Measurements from ENCODE around the gene NSF. TPM values are rescaled to one million over a fixed set of nuclear protein-coding genes. Genes with fewer than 3 reads are reported as not detected.

Gene NSF
- total and polyA plus RNA-seq, 2 donors (not counting 3 experiments of a cell fraction or from before 2014, with no cell fraction given), result 18.5 to 43.7 TPM

DNA sequence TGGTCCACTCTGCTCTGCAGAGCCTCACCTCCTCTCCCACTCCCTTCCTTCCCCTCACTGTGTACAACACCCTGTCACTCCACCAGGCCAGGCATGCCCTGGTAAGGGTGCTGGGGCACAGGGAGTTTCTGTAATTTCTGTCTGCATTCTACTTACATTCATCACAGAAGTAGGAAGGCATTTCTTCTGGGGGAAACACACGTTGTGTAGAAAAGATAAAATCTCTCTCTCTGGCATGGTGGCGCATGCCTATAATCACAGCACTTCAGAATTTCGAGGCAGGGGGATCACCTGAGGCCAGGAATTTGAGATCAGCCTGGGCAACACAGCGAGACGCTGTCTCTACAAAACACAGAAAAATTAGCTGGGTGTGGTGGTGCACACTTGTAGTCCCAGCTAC, 201.1 kb downstream of the NSF start:
- no peak overlapping the region for H3K4me3 ChIP-seq (replicated peaks in 1 of 3; ENCODE audit: insufficient read depth in 1 of 3, low read depth in 1 of 3, low read length in 3 of 3)
- no peaks in the 10 kb centered on the region for H4K20me1 ChIP-seq (replicated peaks; ENCODE audit: control insufficient read depth, extremely low read depth, insufficient read depth, low read length)
- dilution Hi-C loops (cut with MboI; ENCODE audit: extremely low pct_ligation_motif_present, low sequenced_read_pairs), result no loop called here
- no TSS peak for BruUV-seq (replicated peaks)
- H3K4me1 ChIP-seq (ENCODE audit: control insufficient read depth, extremely low read depth, insufficient read depth, low read length), result no peaks in the 10 kb centered on the region
- ChIA-PET POLR2A (no interaction called here), CTCF (no interaction called here)
- intact Hi-C loops (cut with micrococcal nuclease), result no loop called here
- peaks cover 0 to 3% of the 10 kb centered on the region in 2 experiments for H3K27me3 ChIP-seq (ENCODE audit: control insufficient read depth in 2 of 2, insufficient read depth in 2 of 2, low read length in 2 of 2)
- no peaks in the 10 kb centered on the region for H3K9me3 ChIP-seq (replicated peaks; ENCODE audit: control insufficient read depth, insufficient read depth, low read length)
- no peaks in the 10 kb centered on the region for H3K9me1 ChIP-seq (replicated peaks; ENCODE audit: control insufficient read depth, extremely low read depth, insufficient read depth, low read length)
- H3K27ac ChIP-seq (ENCODE audit: insufficient read depth, low read depth, low read length), result no peak overlapping the region
- no peak overlapping the region for H3K9ac ChIP-seq (replicated peaks; ENCODE audit: extremely low read depth, insufficient read depth, low read length)
- DNase-seq (ENCODE audit: low read depth, low spot score), result no peak
- no peaks in the 10 kb centered on the region for H3K36me3 ChIP-seq (ENCODE audit: control insufficient read depth in 2 of 2, extremely low read depth in 1 of 2, insufficient read depth in 2 of 2, low read length in 2 of 2)
- no peak for FAIRE-seq
- no peak overlapping the region for H2AFZ ChIP-seq (ENCODE audit: low read depth, low read length)
- no peak overlapping the region for H3K4me2 ChIP-seq (ENCODE audit: insufficient read depth, low read length)
- no peaks in the 10 kb centered on the region for H3K79me2 ChIP-seq (ENCODE audit: control insufficient read depth, insufficient read depth, low read length)
- TF ChIP-seq, protein P1, sequence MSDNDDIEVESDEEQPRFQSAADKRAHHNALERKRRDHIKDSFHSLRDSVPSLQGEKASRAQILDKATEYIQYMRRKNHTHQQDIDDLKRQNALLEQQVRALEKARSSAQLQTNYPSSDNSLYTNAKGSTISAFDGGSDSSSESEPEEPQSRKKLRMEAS (IDR thresholded peaks at IDR 0.05; ENCODE audit: insufficient read depth, insufficient read length), result no peak
- TF ChIP-seq POLR2AphosphoS5 (IDR thresholded peaks at IDR 0.05; ENCODE audit: insufficient read depth, low read depth, low read length) (no peak), MYC (IDR thresholded peaks at IDR 0.05; ENCODE audit: low read depth, low read length) (no peak), EZH2 (IDR thresholded peaks at IDR 0.05; ENCODE audit: borderline replicate concordance, low read depth, low read length, severe bottlenecking) (no peak), GATA2 (IDR thresholded peaks at IDR 0.05; ENCODE audit: insufficient read depth, insufficient read length, low read depth, low read length) (no peak), JUN (IDR thresholded peaks at IDR 0.05; ENCODE audit: borderline replicate concordance, insufficient read depth, insufficient read length, low read depth) (no peak), POLR2A (IDR thresholded peaks at IDR 0.05; ENCODE audit: low read depth, low read length) (no peak), FOS (IDR thresholded peaks at IDR 0.05; ENCODE audit: borderline replicate concordance, insufficient read depth, low read length) (no peak)
- TF ChIP-seq, protein P2, sequence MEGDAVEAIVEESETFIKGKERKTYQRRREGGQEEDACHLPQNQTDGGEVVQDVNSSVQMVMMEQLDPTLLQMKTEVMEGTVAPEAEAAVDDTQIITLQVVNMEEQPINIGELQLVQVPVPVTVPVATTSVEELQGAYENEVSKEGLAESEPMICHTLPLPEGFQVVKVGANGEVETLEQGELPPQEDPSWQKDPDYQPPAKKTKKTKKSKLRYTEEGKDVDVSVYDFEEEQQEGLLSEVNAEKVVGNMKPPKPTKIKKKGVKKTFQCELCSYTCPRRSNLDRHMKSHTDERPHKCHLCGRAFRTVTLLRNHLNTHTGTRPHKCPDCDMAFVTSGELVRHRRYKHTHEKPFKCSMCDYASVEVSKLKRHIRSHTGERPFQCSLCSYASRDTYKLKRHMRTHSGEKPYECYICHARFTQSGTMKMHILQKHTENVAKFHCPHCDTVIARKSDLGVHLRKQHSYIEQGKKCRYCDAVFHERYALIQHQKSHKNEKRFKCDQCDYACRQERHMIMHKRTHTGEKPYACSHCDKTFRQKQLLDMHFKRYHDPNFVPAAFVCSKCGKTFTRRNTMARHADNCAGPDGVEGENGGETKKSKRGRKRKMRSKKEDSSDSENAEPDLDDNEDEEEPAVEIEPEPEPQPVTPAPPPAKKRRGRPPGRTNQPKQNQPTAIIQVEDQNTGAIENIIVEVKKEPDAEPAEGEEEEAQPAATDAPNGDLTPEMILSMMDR (IDR thresholded peaks at IDR 0.05; ENCODE audit: extremely low read depth in 1 of 2, insufficient read depth in 1 of 2, low read depth in 1 of 2, low read length in 2 of 2), result no peak
